T-helper 2 cell treated with Interferon-gamma antibody and Interleukin-4, amounts not matched to agents 5 μg/mL and 100 μg/mL, for 36 hours (primary cell): Measurements from ENCODE around the gene BDKRB2.

ENCODE experiments used
- DNase-seq: peaks from one replicate; pipeline ENCODE4 v3.0.0; 2021; ENCODE audit warnings: low spot score
- H3K27ac Mint-ChIP-seq: one replicate; pipeline ENCODE4 v1.8.0; 2021; ENCODE audit warnings: mild to moderate bottlenecking, mixed read lengths
- H3K27me3 Mint-ChIP-seq: one replicate; pipeline ENCODE4 v1.8.0; 2021; ENCODE audit warnings: low read depth, mixed read lengths
- H3K36me3 Mint-ChIP-seq: one replicate; pipeline ENCODE4 v1.8.0; 2021; ENCODE audit warnings: low read depth, mixed read lengths
- H3K4me1 Mint-ChIP-seq: one replicate; pipeline ENCODE4 v1.8.0; 2021; ENCODE audit warnings: low read depth, mixed read lengths
- H3K4me3 Mint-ChIP-seq: one replicate; pipeline ENCODE4 v1.8.0; 2022; ENCODE audit warnings: mild to moderate bottlenecking, moderate library complexity, mixed read lengths
- H3K9me3 Mint-ChIP-seq: one replicate; pipeline ENCODE4 v1.8.0; 2021; ENCODE audit warnings: mixed read lengths

The BDKRB2 gene

GRCh38 chr14:96265383-96266095 is 60.9 kb downstream of the BDKRB2 start:
- H3K4me1 Mint-ChIP-seq, result no peaks in the 10 kb centered on the region
- H3K9me3 Mint-ChIP-seq, result no peaks in the 10 kb centered on the region
- H3K4me3 Mint-ChIP-seq, result no peak overlapping the region
- H3K36me3 Mint-ChIP-seq, result no peaks in the 10 kb centered on the region
- H3K27ac Mint-ChIP-seq, result no peak overlapping the region
- no peak for DNase-seq
- peaks cover 6% of the 10 kb centered on the region for H3K27me3 Mint-ChIP-seq

DNA sequence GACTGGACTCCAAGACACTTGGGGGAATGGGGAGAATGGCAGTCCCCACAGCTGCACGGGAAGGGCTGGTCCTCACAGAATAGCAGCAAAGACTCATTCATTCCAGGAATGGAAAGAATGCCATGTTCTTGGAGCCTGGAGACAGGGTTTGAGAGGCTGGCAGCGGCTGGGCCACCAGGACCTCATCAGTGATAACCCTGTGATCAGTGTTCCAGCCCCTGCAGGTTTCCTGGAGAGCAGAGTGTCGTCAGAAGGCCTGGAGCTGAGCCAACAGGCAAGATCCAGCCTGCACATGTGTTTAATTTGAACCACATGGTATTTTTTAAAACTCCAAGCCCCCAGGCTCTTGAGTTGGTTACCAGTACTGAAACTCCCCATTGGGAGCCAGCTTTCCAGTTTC is 62.7 kb downstream of the BDKRB2 start:
- H3K27me3 Mint-ChIP-seq, result no peaks in the 10 kb centered on the region
- no peak for DNase-seq

DNA sequence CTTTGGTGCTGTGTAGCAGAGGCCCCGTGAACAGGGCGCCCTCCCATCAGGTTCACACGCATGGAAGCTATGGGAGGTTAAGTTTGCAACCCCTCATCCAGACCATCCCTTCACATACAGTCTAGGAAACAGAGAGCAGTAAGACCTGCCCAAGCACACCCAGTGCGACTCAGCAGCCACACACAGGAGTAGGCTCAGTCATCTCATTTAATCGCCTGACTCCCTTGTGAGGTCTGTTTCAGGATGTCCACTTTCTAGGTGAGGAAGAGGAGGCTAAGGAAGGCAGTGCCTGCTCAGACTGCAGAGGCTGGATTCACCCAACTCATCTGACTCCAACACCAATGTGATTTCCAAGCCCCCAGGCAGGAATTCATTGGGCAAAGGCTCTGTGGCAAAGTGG is 63.3 kb downstream of the BDKRB2 start:
- no peaks in the 10 kb centered on the region for H3K27me3 Mint-ChIP-seq
- H3K4me1 Mint-ChIP-seq, result no peaks in the 10 kb centered on the region
- H3K9me3 Mint-ChIP-seq, result peaks cover 3% of the 10 kb centered on the region
- no peak overlapping the region for H3K27ac Mint-ChIP-seq
- no peaks in the 10 kb centered on the region for H3K36me3 Mint-ChIP-seq
- DNase-seq, result no peak
- no peak overlapping the region for H3K4me3 Mint-ChIP-seq

More for the DNA sequence above, 62.7 kb downstream of the BDKRB2 start:
- Mint-ChIP-seq H3K27ac (no peak overlapping the region), H3K9me3 (peaks cover 3% of the 10 kb centered on the region), H3K4me3 (no peak overlapping the region), H3K36me3 (no peaks in the 10 kb centered on the region), H3K4me1 (no peaks in the 10 kb centered on the region)

- no peak overlapping the region for H3K4me3 Mint-ChIP-seq
- no peaks in the 10 kb centered on the region for H3K27me3 Mint-ChIP-seq
- no peak for DNase-seq
- no peaks in the 10 kb centered on the region for H3K36me3 Mint-ChIP-seq
- no peak overlapping the region for H3K27ac Mint-ChIP-seq
- H3K9me3 Mint-ChIP-seq, result peaks cover 7% of the 10 kb centered on the region
- H3K4me1 Mint-ChIP-seq, result no peaks in the 10 kb centered on the region
These were observed 64.1 kb downstream of the BDKRB2 start for GRCh38 chr14:96268431-96269358.

DNA sequence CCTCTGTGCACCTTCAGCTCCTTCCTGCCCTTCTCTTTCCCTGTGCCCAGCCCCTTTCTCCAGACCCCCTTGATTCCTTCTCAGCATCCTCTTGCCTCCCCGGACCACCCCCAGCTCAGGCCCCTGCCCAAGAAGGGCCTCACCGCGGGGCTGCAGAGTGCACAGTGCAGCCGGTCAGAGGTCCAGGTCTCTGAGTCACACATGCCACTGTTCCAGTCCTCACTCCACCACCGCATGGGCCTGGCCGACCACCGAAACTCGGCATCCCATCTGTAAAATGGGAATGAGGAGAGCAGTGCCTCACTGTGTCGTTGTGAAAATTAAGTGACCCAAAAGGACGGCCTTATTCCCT is 64.7 kb downstream of the BDKRB2 start:
- no peaks in the 10 kb centered on the region for H3K4me1 Mint-ChIP-seq
- no peak for DNase-seq
- H3K27ac Mint-ChIP-seq, result no peak overlapping the region
- H3K36me3 Mint-ChIP-seq, result no peaks in the 10 kb centered on the region
- H3K9me3 Mint-ChIP-seq, result peaks cover 7% of the 10 kb centered on the region
- no peak overlapping the region for H3K4me3 Mint-ChIP-seq
- no peaks in the 10 kb centered on the region for H3K27me3 Mint-ChIP-seq

DNA sequence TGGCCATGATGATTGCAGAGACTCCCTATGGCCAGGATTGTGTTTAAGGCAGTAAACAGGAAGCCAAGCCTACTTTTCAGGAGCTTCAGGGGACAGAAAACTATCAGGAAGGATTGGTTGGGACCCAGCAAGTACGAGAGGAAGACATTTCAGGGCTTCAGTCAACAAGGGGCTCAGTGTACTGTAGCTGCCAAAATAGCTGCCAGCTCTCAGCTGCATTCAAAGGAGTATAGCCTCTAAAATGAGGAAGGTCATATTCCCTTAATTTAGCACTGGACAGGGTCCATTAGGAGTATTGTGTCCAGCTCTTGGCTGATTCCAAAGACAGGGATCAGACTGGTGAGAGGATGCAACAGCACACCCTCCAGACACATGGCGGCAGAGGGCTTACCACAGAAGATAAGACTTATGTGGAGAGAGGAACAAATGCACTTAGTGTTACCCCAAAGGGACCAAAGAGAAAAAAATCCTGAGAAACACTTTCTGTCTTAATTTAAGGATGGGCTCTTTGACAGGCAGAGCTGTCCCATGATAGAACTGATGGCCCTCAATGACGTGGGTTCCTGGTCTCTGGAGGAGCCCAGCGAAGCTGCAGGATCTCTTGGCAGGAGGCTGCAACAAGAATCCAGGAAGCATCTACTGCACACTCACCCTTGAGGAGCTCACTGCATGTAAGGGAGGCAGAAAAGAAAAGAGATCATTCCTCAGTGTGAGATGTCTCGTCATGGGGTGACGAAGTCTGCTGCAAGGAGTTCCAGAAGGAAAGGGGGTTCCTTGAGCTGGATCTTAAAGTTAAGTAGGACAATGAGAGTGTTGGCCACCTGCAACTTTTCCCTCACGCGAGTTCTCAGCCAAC is 66.2 kb downstream of the BDKRB2 start:
- DNase-seq, result no peak
- Mint-ChIP-seq H3K36me3 (no peaks in the 10 kb centered on the region), H3K9me3 (peaks cover 7% of the 10 kb centered on the region), H3K27ac (no peak overlapping the region), H3K27me3 (no peaks in the 10 kb centered on the region), H3K4me3 (no peak overlapping the region), H3K4me1 (peaks cover 2% of the 10 kb centered on the region)

GRCh38 chr14:96271421-96271762 is 66.8 kb downstream of the BDKRB2 start:
- Mint-ChIP-seq H3K9me3 (peaks cover 7% of the 10 kb centered on the region), H3K4me1 (peaks cover 2% of the 10 kb centered on the region), H3K27ac (no peak overlapping the region), H3K36me3 (no peaks in the 10 kb centered on the region), H3K27me3 (no peaks in the 10 kb centered on the region), H3K4me3 (no peak overlapping the region)
- no peak for DNase-seq

DNA sequence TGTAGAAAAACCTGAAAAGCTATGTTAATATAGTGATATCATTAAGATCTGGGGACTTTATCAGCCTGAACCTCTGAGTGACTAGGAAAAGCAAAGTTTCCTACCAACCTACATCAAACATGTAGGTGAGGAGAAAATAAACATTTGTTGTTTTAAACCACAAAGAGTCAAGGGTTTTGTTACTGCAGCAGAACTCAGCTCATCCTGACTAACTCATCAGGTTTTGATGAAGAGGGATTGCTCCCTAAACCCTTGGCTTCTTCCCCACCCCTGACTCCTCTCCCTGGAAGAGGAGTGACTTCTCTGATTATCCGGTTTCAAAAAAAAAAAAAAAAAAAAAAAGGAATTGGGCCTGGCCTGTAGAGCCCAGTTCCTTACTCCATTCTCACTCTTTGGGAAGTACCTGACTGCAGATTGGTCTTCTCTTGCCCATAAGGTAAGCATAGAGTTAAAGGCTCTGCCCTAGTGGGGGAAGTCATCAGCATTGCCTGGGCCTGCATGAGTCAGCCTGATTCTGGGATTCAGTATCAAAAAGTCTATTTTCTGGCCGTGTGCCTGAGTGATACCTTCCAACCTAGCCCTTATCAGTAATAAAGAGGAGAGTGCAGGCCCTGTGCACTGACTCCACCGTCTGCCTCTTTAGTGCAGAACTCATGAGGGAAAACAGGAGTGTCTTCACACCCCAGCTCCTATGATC is 68.3 kb downstream of the BDKRB2 start:
- Mint-ChIP-seq H3K36me3 (no peaks in the 10 kb centered on the region), H3K4me1 (peaks cover 2% of the 10 kb centered on the region), H3K27ac (no peak overlapping the region), H3K9me3 (peaks cover 13% of the 10 kb centered on the region), H3K4me3 (no peak overlapping the region), H3K27me3 (peaks cover 2% of the 10 kb centered on the region)
- no peak for DNase-seq

DNA sequence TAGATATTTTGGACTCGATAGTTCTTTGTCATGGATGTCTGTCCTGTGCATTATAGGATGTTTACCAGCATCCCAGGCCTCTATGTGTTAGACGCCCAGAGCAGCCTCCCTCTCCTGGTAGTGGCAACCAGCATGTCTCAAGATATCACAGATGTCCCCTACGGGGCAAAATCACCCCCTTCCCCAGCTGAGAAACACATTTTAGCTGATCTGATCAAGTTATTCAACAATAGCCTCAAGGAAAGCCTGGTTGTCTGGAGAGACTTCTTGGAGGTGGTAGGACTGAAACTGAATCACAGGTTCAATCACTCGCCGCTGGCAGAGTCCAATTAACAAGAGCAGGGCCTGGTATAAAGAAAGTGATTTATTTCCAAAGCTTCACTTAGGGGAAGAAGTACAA is 69.0 kb downstream of the BDKRB2 start:
- Mint-ChIP-seq H3K4me3 (no peak overlapping the region), H3K9me3 (peaks cover 16% of the 10 kb centered on the region), H3K36me3 (no peaks in the 10 kb centered on the region), H3K27me3 (peaks cover 2% of the 10 kb centered on the region), H3K27ac (no peak overlapping the region), H3K4me1 (peaks cover 2% of the 10 kb centered on the region)
- DNase-seq, result no peak

DNA sequence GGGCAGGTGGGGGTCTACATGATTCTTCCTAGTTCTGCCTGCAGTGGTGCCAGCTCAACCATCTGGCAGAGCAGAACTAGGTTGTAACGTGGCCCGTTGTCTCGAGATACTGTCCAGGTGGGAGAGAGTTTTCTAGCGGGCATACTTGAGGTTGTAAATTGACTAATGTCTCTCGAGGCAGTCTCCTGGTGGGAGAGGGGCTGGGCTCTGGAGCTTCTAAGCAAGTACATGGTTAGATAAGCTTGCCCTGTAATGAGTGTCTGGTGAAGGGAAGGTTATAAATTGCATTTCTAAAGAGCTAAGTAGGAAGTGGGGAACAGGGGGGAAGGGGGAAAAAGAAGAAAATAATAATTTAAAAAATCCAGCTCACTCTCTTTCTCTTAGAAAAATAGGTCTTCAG is 69.5 kb downstream of the BDKRB2 start:
- H3K4me1 Mint-ChIP-seq, result peaks cover 2% of the 10 kb centered on the region
- H3K4me3 Mint-ChIP-seq, result no peak overlapping the region
- no peaks in the 10 kb centered on the region for H3K36me3 Mint-ChIP-seq
- DNase-seq, result no peak
- H3K9me3 Mint-ChIP-seq, result peaks cover 18% of the 10 kb centered on the region
- peaks cover 2% of the 10 kb centered on the region for H3K27me3 Mint-ChIP-seq
- H3K27ac Mint-ChIP-seq, result no peak overlapping the region

GRCh38 chr14:96274543-96274942 is 69.9 kb downstream of the BDKRB2 start:
- H3K27ac Mint-ChIP-seq, result no peak overlapping the region
- DNase-seq, result no peak
- H3K27me3 Mint-ChIP-seq, result peaks cover 2% of the 10 kb centered on the region
- no peaks in the 10 kb centered on the region for H3K36me3 Mint-ChIP-seq
- H3K9me3 Mint-ChIP-seq, result peaks cover 18% of the 10 kb centered on the region
- peaks cover 2% of the 10 kb centered on the region for H3K4me1 Mint-ChIP-seq
- no peak overlapping the region for H3K4me3 Mint-ChIP-seq

DNA sequence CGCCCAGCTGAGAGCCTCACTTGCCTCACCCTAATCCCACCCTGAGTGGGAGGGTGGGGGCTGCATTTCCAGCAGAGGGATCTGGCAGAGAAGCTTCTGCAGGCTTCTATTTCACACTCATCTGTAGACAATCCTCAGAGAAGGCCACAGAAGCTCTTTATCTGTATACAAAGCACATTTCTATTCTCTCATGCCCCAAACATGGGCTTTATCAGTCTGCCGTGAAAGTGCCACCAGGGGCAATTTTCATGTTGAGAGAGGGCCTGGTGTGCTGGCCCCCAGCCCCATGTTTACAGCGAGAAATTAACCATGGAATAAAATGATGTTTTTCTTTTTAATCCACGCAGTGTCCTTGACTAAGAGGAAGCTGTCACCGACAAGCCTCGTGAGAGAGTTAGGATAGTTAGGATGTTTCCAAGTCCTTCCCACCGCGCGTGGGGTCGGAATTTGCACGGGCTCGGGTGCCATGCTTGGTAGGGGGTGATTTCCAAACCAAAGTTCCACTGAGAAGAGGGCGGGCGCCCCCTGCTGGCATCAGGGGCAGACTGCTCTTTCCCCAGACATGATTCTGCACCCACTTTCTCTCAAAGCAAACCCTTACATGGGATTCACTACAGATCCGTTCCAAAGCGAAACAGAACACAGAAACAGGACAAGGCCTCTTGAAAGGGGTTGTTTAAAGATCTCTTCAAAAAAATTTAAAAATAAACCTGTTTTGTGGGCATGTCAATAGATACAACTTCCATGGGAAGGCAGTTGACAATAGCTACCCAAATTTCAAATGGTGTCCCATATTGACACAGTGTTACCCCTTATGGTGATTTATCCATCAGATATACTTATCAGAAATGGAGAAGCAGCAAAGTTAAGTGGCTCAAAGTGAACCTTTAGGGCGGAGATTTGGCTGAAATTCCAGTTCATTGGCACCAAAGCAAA is 70.8 kb downstream of the BDKRB2 start:
- Mint-ChIP-seq H3K4me3 (no peak overlapping the region), H3K27me3 (peaks cover 2% of the 10 kb centered on the region), H3K4me1 (peaks cover 2% of the 10 kb centered on the region), H3K27ac (no peak overlapping the region), H3K36me3 (no peaks in the 10 kb centered on the region), H3K9me3 (peaks cover 18% of the 10 kb centered on the region)
- peak; percentile 28 for DNase-seq

DNA sequence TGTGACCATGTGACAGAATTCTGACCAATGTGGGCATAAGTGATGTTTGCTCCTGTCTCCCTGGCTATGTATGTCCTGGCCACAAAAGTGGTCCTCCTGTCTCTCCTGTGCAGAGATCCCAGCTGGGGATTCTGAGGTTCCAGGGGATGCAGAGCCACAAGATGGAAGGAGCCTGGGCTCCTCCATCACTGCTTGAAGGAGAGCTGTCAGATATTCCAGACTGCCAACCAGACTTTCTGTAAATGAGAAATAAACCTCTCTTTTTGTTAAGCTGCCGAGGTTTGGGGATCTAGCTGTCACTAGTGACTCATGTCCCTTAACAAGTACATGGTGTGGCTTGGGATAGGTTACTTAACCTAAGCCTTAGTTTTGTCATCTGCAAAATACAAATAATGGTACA is 73.3 kb downstream of the BDKRB2 start:
- H3K27ac Mint-ChIP-seq, result no peak overlapping the region
- no peak overlapping the region for H3K4me3 Mint-ChIP-seq
- peaks cover 2% of the 10 kb centered on the region for H3K27me3 Mint-ChIP-seq
- H3K9me3 Mint-ChIP-seq, result peaks cover 15% of the 10 kb centered on the region
- DNase-seq, result no peak
- no peaks in the 10 kb centered on the region for H3K36me3 Mint-ChIP-seq
- peaks cover 2% of the 10 kb centered on the region for H3K4me1 Mint-ChIP-seq
